ENCODE results near the gene CCT3. TPM values are rescaled to one million over a fixed set of nuclear protein-coding genes. Genes with fewer than 3 reads are reported as not detected.

Gene CCT3
- total RNA-seq, 1 experiment from 2014 or later = 619 TPM

GRCh38 chr1:156342166-156342955 lies 4.3 kb upstream of the CCT3 start (continued):
- TF ChIP-seq MAX (IDR thresholded peaks at IDR 0.05) (no peak), ZNF274 (IDR thresholded peaks at IDR 0.05; ENCODE audit: low read depth, low read length) (no peak)

- Histone ChIP-seq H3K9me3 (ENCODE audit: control insufficient read depth in 1 of 2, insufficient read depth in 1 of 2, low read depth in 1 of 2, low read length in 2 of 2) (no peaks in the 10 kb centered on the region), H3K27me3 (ENCODE audit: insufficient read depth, low read length) (no peaks in the 10 kb centered on the region), H3K36me3 (ENCODE audit: control insufficient read depth in 1 of 2, insufficient read depth in 2 of 2, low read length in 2 of 2) (peaks cover 31 to 35% of the 10 kb centered on the region in 2 experiments), H3K79me2 (ENCODE audit: insufficient read depth, low read length) (peaks cover 52% of the 10 kb centered on the region), H3K4me2 (ENCODE audit: low read length) (peak overlapping the region; percentile 86), H4K20me1 (ENCODE audit: insufficient read depth) (peaks cover 23% of the 10 kb centered on the region; the same call in 1 of the 2 replicates), H3K9ac (ENCODE audit: low read length) (peak overlapping the region; percentile 91), H3K4me1 (ENCODE audit: control insufficient read depth in 1 of 2, insufficient read depth in 2 of 2, low read length in 2 of 2) (peaks cover 7 to 22% of the 10 kb centered on the region in 2 experiments), H3K4me3 (replicated peaks in 1 of 2; ENCODE audit: low read depth in 1 of 2, low read length in 2 of 2) (peak overlapping the region; percentile 75 to 98), H3K27ac (ENCODE audit: low read depth, low read length) (peak overlapping the region; percentile 78), H3K9me2 (ENCODE audit: insufficient read depth) (no peaks in the 10 kb centered on the region), H2AFZ (ENCODE audit: low read depth, low read length, poor library complexity, severe bottlenecking) (no peak overlapping the region)
- RAD21 ChIA-PET (ENCODE audit: low non-redundant PET in 1 of 2, low total read pairs in 2 of 2, uncharacterized antibody in 2 of 2, unreplicated experiment in 2 of 2) = no interaction called here
- BruUV-seq (replicated peaks) = no TSS peak
- POLR2A ChIA-PET = interaction anchor here (0.7 to 1.3 kb wide), 2 partner anchors 16 to 22 kb away, joined by 3 read pairs; no protein-coding TSS in a partner anchor
- no peak for DNase-seq (ENCODE audit: low read depth, low spot score)
- ATAC-seq = no peak
- intact Hi-C loops (cut with micrococcal nuclease) = loop anchor here (2.0 kb wide), 2 partner anchors 19 to 55 kb away; partner anchors contain the start of gene SMG5
- TF ChIP-seq MAX (IDR thresholded peaks at IDR 0.05) (no peak), ELF1 (IDR thresholded peaks at IDR 0.05; ENCODE audit: borderline replicate concordance, low read depth) (no peak), RAD21 (IDR thresholded peaks at IDR 0.05; ENCODE audit: low read depth) (no peak), SRF (IDR thresholded peaks at IDR 0.05; ENCODE audit: low read depth) (no peak), SIN3A (IDR thresholded peaks at IDR 0.05; ENCODE audit: low read depth) (peak; percentile 4; the same call in 1 of the 2 replicates), CTCF (IDR thresholded peaks at IDR 0.05 in 2 of 3, conservative IDR thresholded peaks at IDR 0.05 in 1 of 3; ENCODE audit: borderline replicate concordance in 1 of 3, insufficient read depth in 1 of 3, low read depth in 2 of 3, low read length in 2 of 3) (0 out of 6 replicates have a peak, but pooled peaks of 1 of the 3 experiments have one; percentile 9), EZH2 (IDR thresholded peaks at IDR 0.05) (no peak), CEBPB (IDR thresholded peaks at IDR 0.05; ENCODE audit: low read depth) (no peak), ATF3 (IDR thresholded peaks at IDR 0.05) (no peak), SP1 (IDR thresholded peaks at IDR 0.05; ENCODE audit: low read depth) (no peak), TCF7L2 (IDR thresholded peaks at IDR 0.05; ENCODE audit: borderline replicate concordance, extremely low read depth, insufficient read depth, insufficient read length) (no peak), YY1 (IDR thresholded peaks at IDR 0.05; ENCODE audit: extremely low read depth, insufficient replicate concordance, low read depth, low read length) (no peak), REST (IDR thresholded peaks at IDR 0.05; ENCODE audit: low read depth) (no peak), CBX3 (IDR thresholded peaks at IDR 0.05; ENCODE audit: low read depth) (no peak), EGR1 (IDR thresholded peaks at IDR 0.05; ENCODE audit: low read depth) (no peak), ZNF274 (IDR thresholded peaks at IDR 0.05; ENCODE audit: low read depth, low read length) (no peak), ZFX (IDR thresholded peaks at IDR 0.05) (no peak)
- CTCF ChIA-PET = interaction anchor here (0.9 to 1.1 kb wide), 2 partner anchors 15 to 18 kb away, joined by 3 to 4 read pairs; no protein-coding TSS in a partner anchor
Measured at GRCh38 chr1:156337888-156338179, 258 bp downstream of the CCT3 start.

Measured in HCT116 (cell line).